HepG2 (cell line): ENCODE measurements around the gene PRMT5. TPM values are rescaled to one million over a fixed set of nuclear protein-coding genes. Genes with fewer than 3 reads are reported as not detected.
A peak's percentile ranks its signal among the peaks of the same experiment; 100 is the strongest.

Experiments
- ETV5 ChIP-seq: IDR thresholded peaks from 2 replicates; pipeline ENCODE4 v1.6.1; 2018; ENCODE audit warnings: missing biosample characterization, missing genetic modification reagents, inconsistent platforms, borderline replicate concordance
- HNF4G ChIP-seq, 2 experiments: sonication (generic) in 1 of 2; formaldehyde crosslinking in 1 of 2; IDR thresholded peaks; 2 replicates each; pipeline versions ENCODE4 v1.4.0 to v1.6.1; 2011 to 2020; ENCODE audit warnings: borderline replicate concordance in 2 of 2, low read depth in 2 of 2, mild to moderate bottlenecking in 2 of 2, low read length in 1 of 2, missing genetic modification reagents in 1 of 2, moderate library complexity in 1 of 2
- HOXA7 ChIP-seq: sonication (generic); formaldehyde crosslinking; IDR thresholded peaks from 2 replicates; pipeline ENCODE4 v1.8.1; 2022; ENCODE audit warnings: mild to moderate bottlenecking, missing genetic modification reagents, moderate library complexity
- KDM3A ChIP-seq: IDR thresholded peaks from 2 replicates; pipeline ENCODE4 v1.6.1; 2018; ENCODE audit warnings: low read depth, missing compliant biosample characterization
- NFYB ChIP-seq: sonication (generic); formaldehyde crosslinking; IDR thresholded peaks from 2 replicates; pipeline ENCODE4 v1.4.0; 2020; ENCODE audit warnings: missing genetic modification reagents
- REXO4 ChIP-seq: sonication (generic); formaldehyde crosslinking; IDR thresholded peaks from 2 replicates; pipeline ENCODE4 v1.8.0; 2022; ENCODE audit warnings: missing genetic modification reagents, mild to moderate bottlenecking, borderline replicate concordance
- SMAD9 ChIP-seq: sonication (generic); formaldehyde crosslinking; IDR thresholded peaks from 2 replicates; pipeline ENCODE4 v1.5.1; 2020; ENCODE audit warnings: mild to moderate bottlenecking, missing genetic modification reagents
- SMC3 ChIP-seq: IDR thresholded peaks from 2 replicates; pipeline ENCODE4 v1.6.1; 2011; ENCODE audit warnings: low read length, improper control_type of control experiment
- TOE1 ChIP-seq: sonication (generic); formaldehyde crosslinking; IDR thresholded peaks from 2 replicates; pipeline ENCODE4 v1.4.0; 2020; ENCODE audit warnings: mild to moderate bottlenecking, missing genetic modification reagents
- ZBED4 ChIP-seq: sonication (generic); formaldehyde crosslinking; IDR thresholded peaks from 2 replicates; pipeline ENCODE4 v1.4.0; 2020; ENCODE audit warnings: missing genetic modification reagents, borderline replicate concordance
- ZBTB1 ChIP-seq: sonication (generic); formaldehyde crosslinking; IDR thresholded peaks from 2 replicates; pipeline ENCODE4 v1.4.0; 2020; ENCODE audit warnings: missing genetic modification reagents, borderline replicate concordance
- ZBTB21 ChIP-seq: sonication (generic); formaldehyde crosslinking; IDR thresholded peaks from 2 replicates; pipeline ENCODE4 v1.4.0; 2020; ENCODE audit warnings: missing genetic modification reagents
- ZNF12 ChIP-seq: sonication (generic); formaldehyde crosslinking; IDR thresholded peaks from 2 replicates; pipeline ENCODE4 v1.5.0; 2020; ENCODE audit warnings: missing genetic modification reagents
- ZNF609 ChIP-seq: sonication (generic); formaldehyde crosslinking; IDR thresholded peaks from 2 replicates; pipeline ENCODE4 v1.4.0; 2020; ENCODE audit warnings: mild to moderate bottlenecking, missing genetic modification reagents, borderline replicate concordance
- polyA plus RNA-seq, 8 experiments: library from polyadenylated mRNA; depleted of rRNA in 3 of 8; stranded (reverse) in 7 of 8; unstranded in 1 of 8; fragments of >200 nt; fragmentation: Illumina TruSeq in 4 of 8; extraction: Trizol in 4 of 8; gene quantifications; 2 replicates each; pipeline versions ENCODE4 v1.2.1 to v1.2.3, GENCODE V29; 2011 to 2016; ENCODE audit warnings: low read depth in 4 of 8, missing spikeins in 1 of 8, mixed read lengths in 1 of 8; ENCODE audit not compliant: insufficient read depth in 1 of 8
- total RNA-seq, 5 experiments: library from RNA; depleted of rRNA; stranded (reverse); fragments of >200 nt; fragmentation: Illumina TruSeq; extraction: Trizol; gene quantifications; 2 replicates each; pipeline ENCODE4 v1.2.3, GENCODE V29; 2016; ENCODE audit warnings: low read depth in 1 of 5
- TF ChIP-seq, protein P1 (sequence below), 2 experiments: IDR thresholded peaks; 2 replicates each; pipeline ENCODE4 v1.6.1; 2011 to 2012; ENCODE audit warnings: low read length in 2 of 2, borderline replicate concordance in 1 of 2, low read depth in 1 of 2, mild to moderate bottlenecking in 1 of 2, moderate library complexity in 1 of 2

The PRMT5 gene
- total and polyA plus RNA-seq, 2 of the 13 experiments (the other 11 are each of a cell fraction or from before 2014, with no cell fraction given), result 210 to 354 TPM

DNA sequence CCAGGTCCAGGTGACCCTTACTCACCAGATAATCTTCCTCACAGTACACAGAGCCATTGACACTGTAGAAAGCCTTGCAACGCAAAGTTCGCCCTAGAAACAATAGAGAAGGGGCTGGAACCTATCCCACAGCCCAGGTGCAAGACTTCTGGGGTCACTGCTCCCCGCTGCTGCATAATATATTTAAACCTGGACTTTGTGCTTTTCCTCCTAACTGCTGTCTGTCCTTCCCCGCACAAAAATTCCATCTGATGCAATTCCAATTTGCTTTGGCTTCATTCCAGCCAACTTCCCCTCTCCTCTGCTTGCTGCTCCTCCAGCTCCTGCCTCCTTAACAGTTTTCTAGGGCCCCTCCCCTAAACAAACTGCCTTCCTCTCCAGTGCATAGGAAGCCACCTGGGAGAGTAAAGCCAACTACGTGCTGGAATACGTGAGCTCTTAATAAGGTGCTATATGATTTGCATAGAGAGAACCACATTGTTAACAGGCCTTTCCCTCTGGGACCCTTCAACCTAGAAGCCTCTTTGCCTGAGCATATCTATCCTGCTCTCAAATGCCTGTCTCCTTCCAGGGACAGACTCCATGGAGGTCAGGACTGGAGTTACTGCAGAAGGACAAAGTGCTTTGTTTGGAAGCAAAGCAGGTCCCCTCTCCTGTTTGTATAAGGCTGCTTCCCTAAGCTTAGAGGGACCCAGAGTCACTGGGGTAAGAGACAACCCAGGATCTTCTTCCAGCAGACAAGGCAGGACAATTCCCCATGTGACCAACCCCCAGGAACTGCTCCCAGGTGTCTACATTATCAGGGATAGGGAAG lies 47.7 kb upstream of the PRMT5 start (continued):
- TF ChIP-seq ZBTB1 (CRISPR knock-in tag) (peak; percentile 90; the same call in 1 of the 2 replicates), ETV5 (peak; percentile 84; the same call in 1 of the 2 replicates), SMC3 (peak; percentile 59; the same call in 1 of the 2 replicates), HOXA7 (no peak), ZBTB21 (CRISPR knock-in tag) (peak; percentile 72; the same call in 1 of the 2 replicates), ZNF12 (peak; percentile 91), TOE1 (peak; percentile 81; the same call in 1 of the 2 replicates), NFYB (CRISPR knock-in tag) (peak; percentile 35), KDM3A (CRISPR knock-in tag) (peak; percentile 90), ZBED4 (CRISPR knock-in tag) (peak; percentile 1; the same call in 1 of the 2 replicates), SMAD9 (no peak), HNF4G (IDR thresholded peaks at IDR 0.05; ENCODE audit: borderline replicate concordance, low read depth, low read length) (peak; percentile 100), HNF4G (CRISPR knock-in tag; IDR thresholded peaks at IDR 0.05; ENCODE audit: borderline replicate concordance, low read depth) (peak; percentile 98), ZNF609 (peak; percentile 92), REXO4 (CRISPR knock-in tag) (no peak)
- TF ChIP-seq, protein P1, sequence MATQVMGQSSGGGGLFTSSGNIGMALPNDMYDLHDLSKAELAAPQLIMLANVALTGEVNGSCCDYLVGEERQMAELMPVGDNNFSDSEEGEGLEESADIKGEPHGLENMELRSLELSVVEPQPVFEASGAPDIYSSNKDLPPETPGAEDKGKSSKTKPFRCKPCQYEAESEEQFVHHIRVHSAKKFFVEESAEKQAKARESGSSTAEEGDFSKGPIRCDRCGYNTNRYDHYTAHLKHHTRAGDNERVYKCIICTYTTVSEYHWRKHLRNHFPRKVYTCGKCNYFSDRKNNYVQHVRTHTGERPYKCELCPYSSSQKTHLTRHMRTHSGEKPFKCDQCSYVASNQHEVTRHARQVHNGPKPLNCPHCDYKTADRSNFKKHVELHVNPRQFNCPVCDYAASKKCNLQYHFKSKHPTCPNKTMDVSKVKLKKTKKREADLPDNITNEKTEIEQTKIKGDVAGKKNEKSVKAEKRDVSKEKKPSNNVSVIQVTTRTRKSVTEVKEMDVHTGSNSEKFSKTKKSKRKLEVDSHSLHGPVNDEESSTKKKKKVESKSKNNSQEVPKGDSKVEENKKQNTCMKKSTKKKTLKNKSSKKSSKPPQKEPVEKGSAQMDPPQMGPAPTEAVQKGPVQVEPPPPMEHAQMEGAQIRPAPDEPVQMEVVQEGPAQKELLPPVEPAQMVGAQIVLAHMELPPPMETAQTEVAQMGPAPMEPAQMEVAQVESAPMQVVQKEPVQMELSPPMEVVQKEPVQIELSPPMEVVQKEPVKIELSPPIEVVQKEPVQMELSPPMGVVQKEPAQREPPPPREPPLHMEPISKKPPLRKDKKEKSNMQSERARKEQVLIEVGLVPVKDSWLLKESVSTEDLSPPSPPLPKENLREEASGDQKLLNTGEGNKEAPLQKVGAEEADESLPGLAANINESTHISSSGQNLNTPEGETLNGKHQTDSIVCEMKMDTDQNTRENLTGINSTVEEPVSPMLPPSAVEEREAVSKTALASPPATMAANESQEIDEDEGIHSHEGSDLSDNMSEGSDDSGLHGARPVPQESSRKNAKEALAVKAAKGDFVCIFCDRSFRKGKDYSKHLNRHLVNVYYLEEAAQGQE (IDR thresholded peaks at IDR 0.05; ENCODE audit: borderline replicate concordance in 1 of 2, low read depth in 1 of 2, low read length in 2 of 2), result peak in 1 of 2 experiments; percentile 85; a peak in 2 of 4 replicates
